Measurements from ENCODE around the gene L3MBTL2. TPM values are rescaled to one million over a fixed set of nuclear protein-coding genes. Genes with fewer than 3 reads are reported as not detected.

Gene L3MBTL2
- total and polyA plus RNA-seq, 7 donors = 7.2 to 19.0 (median 13.9) TPM

GRCh38 chr22:41175546-41175945 lies 29.6 kb upstream of the L3MBTL2 start:
- intact Hi-C loops (cut with DNase I) = no loop called here
- Histone ChIP-seq H3K4me3 (no peak overlapping the region), H3K4me1 (no peaks in the 10 kb centered on the region), H3K36me3 (peaks cover 66 to 98% (median 80%) of the 10 kb centered on the region in 4 donors), H3K27ac (no peak overlapping the region), H3K9me3 (no peaks in the 10 kb centered on the region), H3K27me3 (no peaks in the 10 kb centered on the region)
- no peak for TF ChIP-seq EP300 (IDR thresholded peaks at IDR 0.05)
- TF ChIP-seq, protein P1, sequence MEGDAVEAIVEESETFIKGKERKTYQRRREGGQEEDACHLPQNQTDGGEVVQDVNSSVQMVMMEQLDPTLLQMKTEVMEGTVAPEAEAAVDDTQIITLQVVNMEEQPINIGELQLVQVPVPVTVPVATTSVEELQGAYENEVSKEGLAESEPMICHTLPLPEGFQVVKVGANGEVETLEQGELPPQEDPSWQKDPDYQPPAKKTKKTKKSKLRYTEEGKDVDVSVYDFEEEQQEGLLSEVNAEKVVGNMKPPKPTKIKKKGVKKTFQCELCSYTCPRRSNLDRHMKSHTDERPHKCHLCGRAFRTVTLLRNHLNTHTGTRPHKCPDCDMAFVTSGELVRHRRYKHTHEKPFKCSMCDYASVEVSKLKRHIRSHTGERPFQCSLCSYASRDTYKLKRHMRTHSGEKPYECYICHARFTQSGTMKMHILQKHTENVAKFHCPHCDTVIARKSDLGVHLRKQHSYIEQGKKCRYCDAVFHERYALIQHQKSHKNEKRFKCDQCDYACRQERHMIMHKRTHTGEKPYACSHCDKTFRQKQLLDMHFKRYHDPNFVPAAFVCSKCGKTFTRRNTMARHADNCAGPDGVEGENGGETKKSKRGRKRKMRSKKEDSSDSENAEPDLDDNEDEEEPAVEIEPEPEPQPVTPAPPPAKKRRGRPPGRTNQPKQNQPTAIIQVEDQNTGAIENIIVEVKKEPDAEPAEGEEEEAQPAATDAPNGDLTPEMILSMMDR (IDR thresholded peaks at IDR 0.05) = no peak
- TF ChIP-seq POLR2AphosphoS5 (IDR thresholded peaks at IDR 0.05) = no peak
- DNase-seq = no peak
- WGBS, 2 donors = 53 to 94% methylated on average over 2 of the region's 2 CpGs

- H3K27me3 ChIP-seq = no peaks in the 10 kb centered on the region
- DNase-seq = no peak
- no peak overlapping the region for H3K27ac ChIP-seq
- no peak overlapping the region for H3K4me3 ChIP-seq
- H3K36me3 ChIP-seq = peaks cover 62 to 89% (median 67%) of the 10 kb centered on the region in 4 donors
- TF ChIP-seq, protein P1 (IDR thresholded peaks at IDR 0.05) = no peak
- TF ChIP-seq POLR2A (IDR thresholded peaks at IDR 0.05) (no peak), EP300 (IDR thresholded peaks at IDR 0.05) (no peak), POLR2AphosphoS5 (IDR thresholded peaks at IDR 0.05) (no peak)
- intact Hi-C loops (cut with DNase I) = no loop called here
- peaks cover 0 to 8% (median 4%) of the 10 kb centered on the region in 4 donors for H3K4me1 ChIP-seq
- H3K9me3 ChIP-seq = no peaks in the 10 kb centered on the region
- 93 to 94% methylated on average over 15 of the region's 15 CpGs for WGBS, 2 donors
Observed at GRCh38 chr22:41177040-41177621, 28.0 kb upstream of the L3MBTL2 start.

DNA sequence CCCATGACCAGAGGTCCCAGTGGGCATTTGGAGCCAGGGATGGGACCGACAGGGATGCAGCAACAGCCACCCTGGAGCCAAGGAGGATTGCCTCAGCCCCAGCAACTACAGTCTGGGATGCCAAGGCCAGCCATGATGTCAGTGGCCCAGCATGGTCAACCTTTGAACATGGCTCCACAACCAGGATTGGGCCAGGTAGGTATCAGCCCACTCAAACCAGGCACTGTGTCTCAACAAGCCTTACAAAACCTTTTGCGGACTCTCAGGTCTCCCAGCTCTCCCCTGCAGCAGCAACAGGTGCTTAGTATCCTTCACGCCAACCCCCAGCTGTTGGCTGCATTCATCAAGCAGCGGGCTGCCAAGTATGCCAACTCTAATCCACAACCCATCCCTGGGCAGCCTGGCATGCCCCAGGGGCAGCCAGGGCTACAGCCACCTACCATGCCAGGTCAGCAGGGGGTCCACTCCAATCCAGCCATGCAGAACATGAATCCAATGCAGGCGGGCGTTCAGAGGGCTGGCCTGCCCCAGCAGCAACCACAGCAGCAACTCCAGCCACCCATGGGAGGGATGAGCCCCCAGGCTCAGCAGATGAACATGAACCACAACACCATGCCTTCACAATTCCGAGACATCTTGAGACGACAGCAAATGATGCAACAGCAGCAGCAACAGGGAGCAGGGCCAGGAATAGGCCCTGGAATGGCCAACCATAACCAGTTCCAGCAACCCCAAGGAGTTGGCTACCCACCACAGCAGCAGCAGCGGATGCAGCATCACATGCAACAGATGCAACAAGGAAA lies 27.3 kb upstream of the L3MBTL2 start:
- Histone ChIP-seq H3K27ac (no peak overlapping the region), H3K4me3 (no peak overlapping the region), H3K27me3 (no peaks in the 10 kb centered on the region), H3K36me3 (peaks cover 55 to 82% (median 60%) of the 10 kb centered on the region in 4 donors), H3K4me1 (peaks cover 0 to 9% (median 4%) of the 10 kb centered on the region in 4 donors), H3K9me3 (no peaks in the 10 kb centered on the region)
- WGBS, 2 donors = 94 to 95% methylated on average over 9 of the region's 9 CpGs
- TF ChIP-seq, protein P1 (IDR thresholded peaks at IDR 0.05) = no peak
- TF ChIP-seq POLR2A (IDR thresholded peaks at IDR 0.05) (no peak), POLR2AphosphoS5 (IDR thresholded peaks at IDR 0.05) (no peak), EP300 (IDR thresholded peaks at IDR 0.05) (no peak)
- intact Hi-C loops (cut with DNase I) = no loop called here
- no peak for DNase-seq

DNA sequence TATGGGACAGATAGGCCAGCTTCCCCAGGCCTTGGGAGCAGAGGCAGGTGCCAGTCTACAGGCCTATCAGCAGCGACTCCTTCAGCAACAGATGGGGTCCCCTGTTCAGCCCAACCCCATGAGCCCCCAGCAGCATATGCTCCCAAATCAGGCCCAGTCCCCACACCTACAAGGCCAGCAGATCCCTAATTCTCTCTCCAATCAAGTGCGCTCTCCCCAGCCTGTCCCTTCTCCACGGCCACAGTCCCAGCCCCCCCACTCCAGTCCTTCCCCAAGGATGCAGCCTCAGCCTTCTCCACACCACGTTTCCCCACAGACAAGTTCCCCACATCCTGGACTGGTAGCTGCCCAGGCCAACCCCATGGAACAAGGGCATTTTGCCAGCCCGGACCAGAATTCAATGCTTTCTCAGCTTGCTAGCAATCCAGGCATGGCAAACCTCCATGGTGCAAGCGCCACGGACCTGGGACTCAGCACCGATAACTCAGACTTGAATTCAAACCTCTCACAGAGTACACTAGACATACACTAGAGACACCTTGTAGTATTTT lies 26.6 kb upstream of the L3MBTL2 start:
- TF ChIP-seq POLR2AphosphoS5 (IDR thresholded peaks at IDR 0.05) (peak in 1 of 4 donors; percentile 26), POLR2A (IDR thresholded peaks at IDR 0.05) (no peak), EP300 (IDR thresholded peaks at IDR 0.05) (no peak)
- TF ChIP-seq, protein P1 (IDR thresholded peaks at IDR 0.05) = no peak
- H3K36me3 ChIP-seq = peaks cover 48 to 75% (median 54%) of the 10 kb centered on the region in 4 donors
- intact Hi-C loops (cut with DNase I) = no loop called here
- peak; percentile 71 for DNase-seq
- peaks cover 0 to 9% (median 4%) of the 10 kb centered on the region in 4 donors for H3K4me1 ChIP-seq
- H3K9me3 ChIP-seq = no peaks in the 10 kb centered on the region
- 81 to 86% methylated on average over 8 of the region's 8 CpGs for WGBS, 2 donors
- H3K27ac ChIP-seq = no peak overlapping the region
- no peak overlapping the region for H3K4me3 ChIP-seq
- H3K27me3 ChIP-seq = no peaks in the 10 kb centered on the region
